Activated CD4-positive, alpha-beta T cell treated with anti-CD3 and anti-CD28 coated beads for 36 hours (primary cell): ENCODE data around the gene HCN3. TPM values are rescaled to one million over a fixed set of nuclear protein-coding genes. Genes with fewer than 3 reads are reported as not detected.
"Not testable (repeated sequence)": the region's sequence is repeated elsewhere in the genome, so short reads cannot be mapped to it uniquely, and the experiment has no call there.

Experiments used
- ATAC-seq: fragments of 200-7000 bp; cut with Tn5 transposase; one replicate; pipeline ENCODE4 v1.10.0; 2021; ENCODE audit warnings: mild to moderate bottlenecking, moderate library complexity
- CTCF ChIA-PET: fragments of 350-600 bp; sonication (Branson Sonifier 250); formaldehyde crosslinking; loops from one replicate; lab custom pipeline; 2021; ENCODE audit warnings: antibody characterized with exemption; lab: Charles Lee
- POLR2A ChIA-PET: fragments of 350-600 bp; sonication (Branson Sonifier 250); formaldehyde crosslinking; loops from one replicate; lab custom pipeline; 2021; ENCODE audit warnings: antibody characterized with exemption, inconsistent platforms; lab: Charles Lee
- DNase-seq: peaks from one replicate; pipeline ENCODE4 v3.0.0-alpha.2; 2020
- H3K27ac Mint-ChIP-seq: one replicate; pipeline ENCODE4 v1.8.0; 2021; ENCODE audit warnings: mixed read lengths
- H3K27me3 Mint-ChIP-seq: one replicate; pipeline ENCODE4 v1.8.0; 2021; ENCODE audit warnings: mixed read lengths
- H3K36me3 Mint-ChIP-seq: one replicate; pipeline ENCODE4 v1.8.0; 2021; ENCODE audit warnings: low read depth, mixed read lengths
- H3K4me1 Mint-ChIP-seq: one replicate; pipeline ENCODE4 v1.8.0; 2021; ENCODE audit warnings: mixed read lengths
- H3K4me3 Mint-ChIP-seq: one replicate; pipeline ENCODE4 v1.8.0; 2021; ENCODE audit warnings: mild to moderate bottlenecking, moderate library complexity, mixed read lengths
- H3K9me3 Mint-ChIP-seq: one replicate; pipeline ENCODE4 v1.8.0; 2021; ENCODE audit warnings: low read depth, mixed read lengths
- intact Hi-C, 2 experiments: fragments of 100-400 bp; cut with DNase I in 1 of 2; cut with micrococcal nuclease in 1 of 2; formaldehyde crosslinking; loops; one replicate each; pipeline versions ENCODE4 v1.14.2 to v1.15.1; 2022 to 2024; cut with DNase I, micrococcal nuclease
- total RNA-seq, 2 experiments: library from RNA; stranded (reverse); gene quantifications; one replicate each; pipeline ENCODE4 v1.2.3, GENCODE V29; 2021

Gene HCN3
- total RNA-seq, 2 experiments from 2014 or later = 1.9 to 2.3 TPM

DNA sequence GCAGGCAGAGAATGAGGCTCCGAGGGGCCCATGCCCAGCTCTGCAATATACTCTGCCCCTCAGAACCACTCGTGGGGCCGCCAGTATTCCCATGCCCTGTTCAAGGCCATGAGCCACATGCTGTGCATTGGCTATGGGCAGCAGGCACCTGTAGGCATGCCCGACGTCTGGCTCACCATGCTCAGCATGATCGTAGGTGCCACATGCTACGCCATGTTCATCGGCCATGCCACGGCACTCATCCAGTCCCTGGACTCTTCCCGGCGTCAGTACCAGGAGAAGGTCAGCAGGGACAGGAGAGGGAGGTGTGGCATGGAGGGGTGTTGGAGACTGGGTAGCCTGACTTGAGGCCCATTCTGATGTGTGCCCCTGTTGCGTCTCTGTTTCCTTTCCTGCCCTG is 7.2 kb downstream of the HCN3 start:
- Mint-ChIP-seq H3K27me3 (no peaks in the 10 kb centered on the region), H3K36me3 (no peaks in the 10 kb centered on the region), H3K27ac (no peak overlapping the region), H3K9me3 (no peaks in the 10 kb centered on the region), H3K4me1 (no peaks in the 10 kb centered on the region), H3K4me3 (no peak overlapping the region)
- ATAC-seq = no peak
- intact Hi-C loops = no loop called here
- no peak for DNase-seq
- CTCF ChIA-PET = no interaction called here
- POLR2A ChIA-PET = no interaction called here

DNA sequence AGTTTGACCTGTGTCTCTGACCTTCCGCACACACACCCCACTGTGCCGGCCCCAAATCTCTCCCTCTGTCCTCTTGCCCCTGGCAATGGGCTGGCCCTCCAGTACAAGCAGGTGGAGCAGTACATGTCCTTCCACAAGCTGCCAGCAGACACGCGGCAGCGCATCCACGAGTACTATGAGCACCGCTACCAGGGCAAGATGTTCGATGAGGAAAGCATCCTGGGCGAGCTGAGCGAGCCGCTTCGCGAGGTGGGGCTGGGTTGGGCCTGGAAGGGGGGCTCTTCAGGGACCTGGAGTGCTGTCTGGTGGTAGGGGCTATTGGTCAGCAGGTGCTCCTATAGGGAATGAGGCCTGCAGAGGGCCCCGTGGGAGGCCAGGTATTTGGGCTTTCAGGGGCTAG is 7.8 kb downstream of the HCN3 start:
- DNase-seq (no peak), ATAC-seq (no peak)
- ChIA-PET CTCF (interaction anchor here (1.1 kb wide), 1 partner anchor 34 kb away, joined by 5 read pairs; no protein-coding TSS in a partner anchor), POLR2A (no interaction called here)
- H3K4me1 Mint-ChIP-seq = no peaks in the 10 kb centered on the region
- no peak overlapping the region for H3K4me3 Mint-ChIP-seq
- H3K9me3 Mint-ChIP-seq = no peaks in the 10 kb centered on the region
- H3K27ac Mint-ChIP-seq = no peak overlapping the region
- H3K36me3 Mint-ChIP-seq = no peaks in the 10 kb centered on the region
- no peaks in the 10 kb centered on the region for H3K27me3 Mint-ChIP-seq
- intact Hi-C loops = no loop called here

DNA sequence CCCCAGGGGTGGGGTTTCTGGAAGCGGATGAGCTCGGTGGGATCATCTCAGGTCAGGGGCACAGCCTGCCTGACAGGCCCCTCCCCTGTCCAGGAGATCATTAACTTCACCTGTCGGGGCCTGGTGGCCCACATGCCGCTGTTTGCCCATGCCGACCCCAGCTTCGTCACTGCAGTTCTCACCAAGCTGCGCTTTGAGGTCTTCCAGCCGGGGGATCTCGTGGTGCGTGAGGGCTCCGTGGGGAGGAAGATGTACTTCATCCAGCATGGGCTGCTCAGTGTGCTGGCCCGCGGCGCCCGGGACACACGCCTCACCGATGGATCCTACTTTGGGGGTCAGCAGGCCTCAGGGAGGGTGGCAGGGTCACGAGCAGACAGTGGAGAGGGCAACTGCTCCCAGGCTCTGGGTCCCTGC is 8.4 kb downstream of the HCN3 start:
- intact Hi-C loops = no loop called here
- Mint-ChIP-seq H3K27me3 (peaks cover 2% of the 10 kb centered on the region), H3K36me3 (no peaks in the 10 kb centered on the region), H3K27ac (no peak overlapping the region), H3K4me1 (no peaks in the 10 kb centered on the region), H3K4me3 (no peak overlapping the region), H3K9me3 (no peaks in the 10 kb centered on the region)
- POLR2A ChIA-PET = no interaction called here
- CTCF ChIA-PET = interaction anchor here (0.6 to 1.1 kb wide), 3 partner anchors 35 to 368 kb away, joined by 3 to 7 read pairs (median 5); no protein-coding TSS in a partner anchor
- DNase-seq (no peak), ATAC-seq (no peak)

DNA sequence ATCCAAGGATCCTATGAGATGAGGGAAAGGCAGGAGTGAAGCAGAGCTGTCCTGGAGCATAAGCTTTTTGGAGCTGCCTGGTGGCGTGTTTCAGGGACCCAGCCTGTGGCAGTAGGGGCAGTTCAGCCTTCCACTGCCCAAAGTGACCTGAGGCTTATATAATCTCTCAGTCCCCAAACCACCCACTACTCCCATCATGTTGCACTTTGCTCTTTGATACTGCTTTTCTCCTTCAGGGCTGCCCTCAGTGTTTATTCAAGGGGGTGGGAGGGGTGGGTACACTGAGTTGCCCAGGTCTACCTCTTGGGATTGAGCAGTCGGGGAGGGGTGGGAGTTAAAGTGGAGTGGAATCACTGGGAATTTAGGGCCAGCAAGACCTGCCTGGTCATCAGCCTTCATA is 9.3 kb downstream of the HCN3 start:
- POLR2A ChIA-PET = no interaction called here
- CTCF ChIA-PET = no interaction called here
- no peak overlapping the region for H3K4me3 Mint-ChIP-seq
- H3K36me3 Mint-ChIP-seq = no peaks in the 10 kb centered on the region
- H3K9me3 Mint-ChIP-seq = no peaks in the 10 kb centered on the region
- DNase-seq (no peak), ATAC-seq (no peak)
- no peak overlapping the region for H3K27ac Mint-ChIP-seq
- intact Hi-C loops = no loop called here
- peaks cover 2% of the 10 kb centered on the region for H3K27me3 Mint-ChIP-seq
- H3K4me1 Mint-ChIP-seq = no peaks in the 10 kb centered on the region

DNA sequence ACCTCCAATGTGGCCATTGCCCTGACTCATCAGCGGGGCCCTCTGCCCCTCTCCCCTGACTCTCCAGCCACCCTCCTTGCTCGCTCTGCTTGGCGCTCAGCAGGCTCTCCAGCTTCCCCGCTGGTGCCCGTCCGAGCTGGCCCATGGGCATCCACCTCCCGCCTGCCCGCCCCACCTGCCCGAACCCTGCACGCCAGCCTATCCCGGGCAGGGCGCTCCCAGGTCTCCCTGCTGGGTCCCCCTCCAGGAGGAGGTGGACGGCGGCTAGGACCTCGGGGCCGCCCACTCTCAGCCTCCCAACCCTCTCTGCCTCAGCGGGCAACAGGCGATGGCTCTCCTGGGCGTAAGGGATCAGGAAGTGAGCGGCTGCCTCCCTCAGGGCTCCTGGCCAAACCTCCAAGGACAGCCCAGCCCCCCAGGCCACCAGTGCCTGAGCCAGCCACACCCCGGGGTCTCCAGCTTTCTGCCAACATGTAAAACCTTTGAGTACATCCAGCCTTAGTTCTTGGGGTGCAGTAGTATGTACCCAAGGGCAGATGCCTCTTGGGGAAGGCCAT is 10.8 kb downstream of the HCN3 start:
- ATAC-seq = no peak
- Mint-ChIP-seq H3K27me3 (peaks cover 2% of the 10 kb centered on the region), H3K36me3 (no peaks in the 10 kb centered on the region), H3K27ac (no peak overlapping the region), H3K9me3 (no peaks in the 10 kb centered on the region), H3K4me1 (no peaks in the 10 kb centered on the region), H3K4me3 (no peak overlapping the region)
- ChIA-PET POLR2A (no interaction called here), CTCF (interaction anchor here (0.8 kb wide), 1 partner anchor 568 kb away, joined by 4 read pairs; no protein-coding TSS in a partner anchor)
- intact Hi-C loops = no loop called here
- no peak for DNase-seq

DNA sequence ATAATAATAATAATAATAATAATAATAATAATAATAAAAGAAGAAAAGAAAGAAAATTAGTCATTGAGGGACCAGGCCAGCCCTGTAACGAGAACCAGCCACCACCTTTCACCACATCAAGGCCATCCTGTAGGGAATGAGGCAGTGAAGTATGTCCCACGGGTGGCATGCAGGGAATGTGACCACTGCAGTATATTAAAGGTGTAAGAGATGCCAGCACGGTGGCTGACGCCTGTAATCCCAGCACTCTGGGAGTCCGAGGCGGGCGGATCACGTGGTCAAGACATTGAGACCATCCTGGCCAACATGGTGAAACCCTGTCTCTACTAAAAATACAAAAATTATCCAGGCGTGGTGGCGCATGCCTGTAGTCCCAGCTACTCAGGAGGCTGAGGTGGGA is 13.7 kb downstream of the HCN3 start:
- H3K27ac Mint-ChIP-seq, intact Hi-C loops, H3K36me3 Mint-ChIP-seq, H3K4me1 Mint-ChIP-seq, DNase-seq, H3K9me3 Mint-ChIP-seq, ATAC-seq, H3K4me3 Mint-ChIP-seq: not testable (repeated sequence)
- peaks cover 18% of the 10 kb centered on the region for H3K27me3 Mint-ChIP-seq
- ChIA-PET CTCF (interaction anchor here (0.6 kb wide), 1 partner anchor 407 kb away, joined by 3 read pairs; no protein-coding TSS in a partner anchor), POLR2A (interaction anchor here (0.6 kb wide), 1 partner anchor 27 kb away, joined by 3 read pairs; no protein-coding TSS in a partner anchor)

DNA sequence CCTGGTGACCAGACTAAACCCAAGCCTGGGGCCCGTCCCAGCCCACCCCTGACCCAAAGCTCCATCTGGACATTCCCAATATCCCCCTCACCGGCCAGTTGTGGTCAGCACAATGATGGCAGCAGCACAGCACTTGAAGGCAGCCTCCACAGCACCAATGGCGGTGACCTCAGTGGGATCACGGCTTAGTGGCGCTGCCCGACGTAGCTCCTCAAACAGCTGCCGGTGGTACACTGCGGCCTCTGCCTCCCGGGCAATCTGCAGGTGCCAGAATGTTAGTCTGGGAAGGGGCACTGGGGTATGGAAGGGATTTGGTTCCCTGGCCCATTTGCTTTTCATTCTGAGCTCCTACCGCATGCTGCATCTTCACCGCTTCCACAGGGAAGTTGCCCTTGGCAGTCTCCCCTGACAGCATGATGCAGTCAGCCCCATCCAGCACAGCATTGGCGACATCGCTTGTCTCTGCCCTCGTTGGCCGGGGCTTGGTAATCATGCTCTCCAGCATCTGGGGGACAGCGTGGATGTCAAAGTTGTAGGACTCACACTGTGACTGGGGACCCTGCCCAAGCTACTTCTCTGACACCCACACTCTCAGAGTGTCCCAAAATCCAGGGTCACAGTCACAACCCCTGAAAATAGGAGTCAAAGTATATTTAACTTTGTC is 16.0 kb downstream of the HCN3 start:
- H3K4me1 Mint-ChIP-seq = peaks cover 3% of the 10 kb centered on the region
- intact Hi-C loops = no loop called here
- H3K9me3 Mint-ChIP-seq = no peaks in the 10 kb centered on the region
- no peaks in the 10 kb centered on the region for H3K36me3 Mint-ChIP-seq
- H3K4me3 Mint-ChIP-seq = no peak overlapping the region
- H3K27me3 Mint-ChIP-seq = peaks cover 32% of the 10 kb centered on the region
- DNase-seq (no peak), ATAC-seq (no peak)
- ChIA-PET POLR2A (no interaction called here), CTCF (no interaction called here)
- no peak overlapping the region for H3K27ac Mint-ChIP-seq

DNA sequence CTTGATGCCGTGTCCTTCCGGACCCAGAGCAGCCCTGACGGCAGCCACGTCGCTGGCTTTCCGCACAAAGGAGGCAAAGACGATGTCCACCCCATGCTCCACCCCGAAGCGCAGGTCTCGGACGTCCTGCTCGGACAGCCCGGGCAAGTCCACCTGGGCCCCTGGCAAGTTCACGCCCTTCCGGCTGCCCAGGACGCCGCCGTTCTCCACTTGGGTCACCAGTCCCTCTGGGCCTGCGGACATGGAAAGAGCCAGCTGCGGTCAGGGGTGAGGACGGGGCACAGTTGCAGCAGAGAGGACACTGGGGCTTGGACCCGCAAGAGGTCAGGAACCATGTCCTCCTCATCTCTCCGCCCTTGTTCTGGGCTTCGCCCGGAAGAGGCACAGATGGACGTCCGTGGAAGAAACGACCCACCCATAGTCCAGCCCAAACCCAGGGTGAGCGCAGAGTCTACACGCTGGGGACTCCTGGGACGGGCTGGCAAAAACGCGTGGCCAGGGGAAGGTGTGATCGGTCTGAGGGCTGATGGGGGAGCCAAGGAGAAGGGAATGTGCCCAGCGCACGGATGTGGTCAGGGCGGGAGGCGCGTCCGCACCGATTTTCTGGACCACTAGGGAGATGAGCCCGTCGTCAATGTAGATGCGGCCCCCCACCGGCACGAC is 17.4 kb downstream of the HCN3 start:
- DNase-seq = no peak
- CTCF ChIA-PET = interaction anchor here (1.3 kb wide), 1 partner anchor 11 kb away, joined by 3 read pairs; no protein-coding TSS in a partner anchor
- no peak overlapping the region for H3K27ac Mint-ChIP-seq
- POLR2A ChIA-PET = no interaction called here
- H3K36me3 Mint-ChIP-seq = no peaks in the 10 kb centered on the region
- H3K27me3 Mint-ChIP-seq = peaks cover 32% of the 10 kb centered on the region
- no peak for ATAC-seq
- H3K9me3 Mint-ChIP-seq = no peaks in the 10 kb centered on the region
- peaks cover 3% of the 10 kb centered on the region for H3K4me1 Mint-ChIP-seq
- intact Hi-C loops = no loop called here
- H3K4me3 Mint-ChIP-seq = no peak overlapping the region

DNA sequence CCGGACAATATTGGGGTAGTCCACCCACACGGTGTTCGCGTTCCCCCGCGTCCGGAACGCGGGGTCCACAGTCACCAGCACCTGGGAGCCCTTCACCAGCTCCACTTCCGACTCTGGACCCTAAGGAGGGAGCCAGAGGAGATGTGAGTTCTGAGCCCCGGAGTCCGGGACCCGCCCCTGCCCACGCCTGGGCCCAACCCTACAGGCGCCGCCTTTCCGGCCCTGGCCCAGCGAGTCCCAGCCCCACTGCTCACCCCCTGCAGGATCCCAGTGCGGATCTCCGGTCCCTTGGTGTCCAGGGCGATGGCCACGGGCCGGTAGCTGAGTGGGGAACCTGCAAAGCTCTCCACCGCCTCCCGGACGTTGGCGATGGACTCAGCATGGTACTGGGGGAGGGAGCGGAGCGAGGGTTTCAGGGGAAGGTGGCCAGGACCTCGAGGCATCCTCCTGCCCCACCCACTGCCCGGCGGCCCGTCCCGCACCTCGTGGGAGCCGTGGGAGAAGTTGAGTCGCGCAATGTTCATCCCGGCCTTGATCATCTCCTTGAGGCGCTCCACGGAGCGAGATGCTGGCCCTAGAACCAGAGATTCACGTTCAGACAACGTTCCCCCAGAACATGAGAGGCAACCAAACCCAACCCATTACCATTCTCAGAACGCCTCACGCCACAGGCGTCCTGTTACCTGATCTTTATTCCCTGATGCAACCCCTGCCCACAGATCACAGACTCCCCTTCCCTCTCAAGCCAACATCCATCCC is 18.1 kb downstream of the HCN3 start:
- POLR2A ChIA-PET = no interaction called here
- CTCF ChIA-PET = interaction anchor here (1.3 kb wide), 1 partner anchor 10 kb away, joined by 3 read pairs; no protein-coding TSS in a partner anchor

DNA sequence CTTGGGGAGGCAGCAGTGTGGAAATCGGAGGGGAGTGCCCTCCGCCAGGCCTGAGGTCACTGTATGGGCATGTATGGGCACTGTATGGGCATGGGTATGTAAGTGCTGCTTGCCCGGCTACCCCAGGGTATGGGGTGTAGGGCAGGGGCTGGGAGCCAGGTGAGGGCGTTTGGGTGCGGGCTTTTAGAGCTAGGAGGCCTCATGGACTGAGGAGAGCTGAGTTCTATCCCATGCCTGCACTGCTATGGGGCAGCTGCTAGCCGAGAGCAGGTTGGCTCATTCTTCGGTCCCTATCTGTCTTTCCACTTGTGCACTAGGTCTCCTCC is 18.6 kb downstream of the HCN3 start:
- Mint-ChIP-seq H3K4me1 (peaks cover 3% of the 10 kb centered on the region), H3K27ac (no peak overlapping the region), H3K36me3 (no peaks in the 10 kb centered on the region), H3K9me3 (no peaks in the 10 kb centered on the region), H3K27me3 (peaks cover 30% of the 10 kb centered on the region), H3K4me3 (no peak overlapping the region)
- POLR2A ChIA-PET = no interaction called here
- intact Hi-C loops = no loop called here
- CTCF ChIA-PET = interaction anchor here (0.7 to 1.3 kb wide), 2 partner anchors 10 to 20 kb away, joined by 3 to 4 read pairs; no protein-coding TSS in a partner anchor
- DNase-seq (no peak), ATAC-seq (no peak)

More for the DNA sequence above, 18.1 kb downstream of the HCN3 start:
- Mint-ChIP-seq H3K27ac (no peak overlapping the region), H3K4me3 (no peak overlapping the region), H3K27me3 (peaks cover 30% of the 10 kb centered on the region), H3K4me1 (peaks cover 3% of the 10 kb centered on the region), H3K9me3 (no peaks in the 10 kb centered on the region), H3K36me3 (no peaks in the 10 kb centered on the region)
- no peak for DNase-seq
- no peak for ATAC-seq
- intact Hi-C loops = no loop called here

DNA sequence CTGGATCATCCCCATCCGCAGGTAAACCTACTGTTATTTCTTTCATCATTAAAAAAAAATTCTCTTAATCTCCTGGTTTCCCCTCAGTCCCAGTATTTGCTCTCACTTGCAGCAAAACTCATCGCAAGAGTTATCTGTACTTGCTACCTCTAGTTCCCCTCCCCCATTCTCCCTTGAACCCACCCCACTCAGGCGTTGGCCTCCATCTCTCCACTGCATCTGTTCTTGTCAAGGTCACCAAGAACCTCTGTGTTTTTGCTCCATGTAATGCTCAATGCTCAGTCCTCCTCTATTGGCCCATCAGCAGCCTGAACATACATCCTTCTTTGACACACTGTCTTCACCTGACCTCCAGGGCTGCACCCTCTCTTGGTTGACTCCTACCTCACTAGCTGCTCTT is 19.4 kb downstream of the HCN3 start:
- ATAC-seq (no peak), DNase-seq (no peak)
- Mint-ChIP-seq H3K27me3 (peaks cover 30% of the 10 kb centered on the region), H3K36me3 (no peaks in the 10 kb centered on the region), H3K27ac (no peak overlapping the region), H3K4me3 (no peak overlapping the region), H3K4me1 (peaks cover 3% of the 10 kb centered on the region), H3K9me3 (no peaks in the 10 kb centered on the region)
- ChIA-PET CTCF (no interaction called here), POLR2A (no interaction called here)
- intact Hi-C loops = no loop called here
